DOHH2 (cell line): ENCODE results near the gene MARCO.

Experiments
- EZH2phosphoT487 ChIP-seq: fragments of 200-600 bp; sonication (generic); IDR thresholded peaks from 2 replicates; pipeline ENCODE4 v1.6.1; 2017; ENCODE audit warnings: borderline replicate concordance, mild to moderate bottlenecking, antibody characterized with exemption, low read length, moderate library complexity, mixed read lengths
- TF ChIP-seq, protein P1 (sequence below): fragments of 200-600 bp; sonication (generic); IDR thresholded peaks from one replicate; pipeline ENCODE4 v1.5.1; 2014; ENCODE audit warnings: antibody characterized with exemption, mild to moderate bottlenecking, low read depth, low read length; ENCODE audit not compliant: poor library complexity, severe bottlenecking

DNA sequence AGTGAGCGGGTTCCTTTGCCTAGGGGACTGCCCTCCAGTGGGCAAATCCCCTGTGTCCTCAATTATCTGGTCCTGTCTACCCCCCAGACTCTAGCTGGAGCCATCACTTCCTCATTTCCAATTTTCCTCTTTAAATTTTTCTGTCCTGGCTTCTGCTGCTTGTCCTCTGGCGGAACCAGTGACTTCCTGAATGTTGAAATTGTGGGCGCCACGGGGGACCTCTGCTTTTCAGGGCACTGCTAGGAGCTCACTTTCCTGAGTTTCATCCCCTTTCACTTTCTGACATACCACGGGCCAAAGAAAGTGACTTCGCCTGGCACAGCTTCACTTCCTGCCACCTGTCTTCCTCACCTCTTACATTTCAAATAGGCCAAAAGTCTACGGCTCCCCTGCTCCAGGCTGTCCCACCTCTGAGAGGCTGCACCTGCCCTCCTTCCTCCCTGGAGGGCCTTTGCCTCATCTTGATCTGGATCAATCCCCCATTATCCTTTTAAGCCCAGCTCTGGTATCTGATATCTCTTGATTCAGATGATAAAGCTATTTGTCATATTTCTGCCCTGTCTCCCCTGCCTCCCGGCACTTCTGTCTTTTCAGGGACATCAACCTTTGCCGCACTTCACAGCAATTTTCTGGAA lies 1.4 kb upstream of the MARCO start:
- TF ChIP-seq, protein P1, sequence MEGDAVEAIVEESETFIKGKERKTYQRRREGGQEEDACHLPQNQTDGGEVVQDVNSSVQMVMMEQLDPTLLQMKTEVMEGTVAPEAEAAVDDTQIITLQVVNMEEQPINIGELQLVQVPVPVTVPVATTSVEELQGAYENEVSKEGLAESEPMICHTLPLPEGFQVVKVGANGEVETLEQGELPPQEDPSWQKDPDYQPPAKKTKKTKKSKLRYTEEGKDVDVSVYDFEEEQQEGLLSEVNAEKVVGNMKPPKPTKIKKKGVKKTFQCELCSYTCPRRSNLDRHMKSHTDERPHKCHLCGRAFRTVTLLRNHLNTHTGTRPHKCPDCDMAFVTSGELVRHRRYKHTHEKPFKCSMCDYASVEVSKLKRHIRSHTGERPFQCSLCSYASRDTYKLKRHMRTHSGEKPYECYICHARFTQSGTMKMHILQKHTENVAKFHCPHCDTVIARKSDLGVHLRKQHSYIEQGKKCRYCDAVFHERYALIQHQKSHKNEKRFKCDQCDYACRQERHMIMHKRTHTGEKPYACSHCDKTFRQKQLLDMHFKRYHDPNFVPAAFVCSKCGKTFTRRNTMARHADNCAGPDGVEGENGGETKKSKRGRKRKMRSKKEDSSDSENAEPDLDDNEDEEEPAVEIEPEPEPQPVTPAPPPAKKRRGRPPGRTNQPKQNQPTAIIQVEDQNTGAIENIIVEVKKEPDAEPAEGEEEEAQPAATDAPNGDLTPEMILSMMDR, result no peak
- TF ChIP-seq EZH2phosphoT487, result no peak
